Natural killer cell (primary cell): ENCODE results near the gene GDAP2. TPM values are rescaled to one million over a fixed set of nuclear protein-coding genes. Genes with fewer than 3 reads are reported as not detected.

ENCODE experiments used
- ATAC-seq, 3 donors: fragments of 150-1000 bp in 2 of 3; fragments of 200-7000 bp in 1 of 3; cut with Tn5 transposase; 1 replicate in 1 of 3; 2 replicates in 2 of 3; pipeline ENCODE4 v1.10.0; 2021; ENCODE audit warnings: mild to moderate bottlenecking in 2 of 3, moderate library complexity in 2 of 3
- DNase-seq, 2 donors: peaks; one replicate each; pipeline versions ENCODE4 v3.0.0 to v3.0.0-alpha.2; 2013 to 2021; ENCODE audit warnings: mixed read lengths in 1 of 2
- H3K27ac ChIP-seq: one replicate; pipeline ENCODE4 v1.5.1; 2013; ENCODE audit warnings: mild to moderate bottlenecking, low read length
- H3K27me3 ChIP-seq: one replicate; pipeline ENCODE4 v1.6.1; 2013; ENCODE audit warnings: low read length; ENCODE audit not compliant: control insufficient read depth, insufficient read depth
- H3K36me3 ChIP-seq: one replicate; pipeline ENCODE4 v1.6.1; 2013; ENCODE audit warnings: low read length; ENCODE audit not compliant: control insufficient read depth, insufficient read depth
- H3K4me1 ChIP-seq: one replicate; pipeline ENCODE4 v1.6.1; 2013; ENCODE audit warnings: low read length; ENCODE audit not compliant: control insufficient read depth, insufficient read depth
- H3K4me3 ChIP-seq: one replicate; pipeline ENCODE4 v1.5.1; 2013; ENCODE audit warnings: low read length
- H3K9me3 ChIP-seq: one replicate; pipeline ENCODE4 v1.6.1; 2013; ENCODE audit warnings: low read length; ENCODE audit not compliant: control insufficient read depth, insufficient read depth
- H3K27ac Mint-ChIP-seq, 2 donors: one replicate each; pipeline ENCODE4 v1.8.0; 2022; ENCODE audit warnings: mild to moderate bottlenecking in 2 of 2, mixed read lengths in 2 of 2, moderate library complexity in 1 of 2
- H3K27me3 Mint-ChIP-seq, 2 donors: one replicate each; pipeline ENCODE4 v1.8.0; 2022; ENCODE audit warnings: low read depth in 2 of 2, mixed read lengths in 2 of 2
- H3K36me3 Mint-ChIP-seq: one replicate; pipeline ENCODE4 v1.8.0; 2022; ENCODE audit warnings: mixed read lengths
- H3K4me1 Mint-ChIP-seq, 2 donors: one replicate each; pipeline ENCODE4 v1.8.0; 2022; ENCODE audit warnings: mixed read lengths in 2 of 2
- H3K4me3 Mint-ChIP-seq: one replicate; pipeline ENCODE4 v1.8.0; 2022; ENCODE audit warnings: mild to moderate bottlenecking, moderate library complexity, mixed read lengths
- H3K9me3 Mint-ChIP-seq, 2 donors: one replicate each; pipeline ENCODE4 v1.8.0; 2022; ENCODE audit warnings: mixed read lengths in 2 of 2
- CTCF ChIP-seq: fragments of 200-600 bp; IDR thresholded peaks from one replicate; pipeline ENCODE4 v1.8.0; 2022; ENCODE audit warnings: antibody characterized with exemption
- WGBS: methylation state at CpG from one replicate; pipeline ENCODE4 v1.1.7; 2013; ENCODE audit warnings: missing lambda C conversion rate; ENCODE audit not compliant: insufficient coverage; 5-methylcytosine and 5-hydroxymethylcytosine counted together
- intact Hi-C: fragments of 100-400 bp; cut with micrococcal nuclease; formaldehyde crosslinking; loops from one replicate; pipeline ENCODE4 v1.14.2; 2022
- total RNA-seq, 4 donors: library from RNA; stranded (reverse); fragments of 120-200 nt in 1 of 4; gene quantifications; one replicate each; pipeline versions ENCODE4 v1.2.3 to v1.2.4, GENCODE V29; 2013 to 2022

Gene GDAP2
- total RNA-seq, 3 donors from 2014 or later (not counting 1 experiment from before 2014, with no cell fraction given) = 25.4 to 34.7 (median 27.7) TPM

- Histone ChIP-seq H3K9me3 (no peaks in the 10 kb centered on the region), H3K27ac (no peak overlapping the region), H3K27me3 (no peaks in the 10 kb centered on the region), H3K36me3 (peaks cover 23% of the 10 kb centered on the region), H3K4me3 (no peak overlapping the region), H3K4me1 (peaks cover 18% of the 10 kb centered on the region)
- peaks cover 35 to 42% of the 10 kb centered on the region in 2 donors for H3K4me1 Mint-ChIP-seq
- DNase-seq = no peak
- H3K9me3 Mint-ChIP-seq = no peaks in the 10 kb centered on the region
- intact Hi-C loops = no loop called here
- no peak overlapping the region for H3K27ac Mint-ChIP-seq
- WGBS = 97% methylated on average over 4 of the region's 4 CpGs
- no peak for TF ChIP-seq CTCF
- ATAC-seq = no peak
- no peak overlapping the region for H3K4me3 Mint-ChIP-seq
- peaks cover 8% of the 10 kb centered on the region for H3K36me3 Mint-ChIP-seq
- no peaks in the 10 kb centered on the region for H3K27me3 Mint-ChIP-seq
Observed at GRCh38 chr1:117932576-117932975, 3.2 kb upstream of the GDAP2 start.

GRCh38 chr1:117930484-117930883 is 1.1 kb upstream of the GDAP2 start:
- Mint-ChIP-seq H3K27ac (peak overlapping the region; percentile 91 to 98), H3K36me3 (peaks cover 7% of the 10 kb centered on the region), H3K9me3 (no peaks in the 10 kb centered on the region), H3K4me1 (peaks cover 42 to 58% of the 10 kb centered on the region in 2 donors), H3K27me3 (no peaks in the 10 kb centered on the region), H3K4me3 (peak overlapping the region; percentile 91)
- peaks cover 18% of the 10 kb centered on the region for H3K4me1 ChIP-seq
- DNase-seq (peak in 1 of 2 donors; percentile 10), ATAC-seq (no peak)
- intact Hi-C loops = no loop called here
- H3K36me3 ChIP-seq = peaks cover 10% of the 10 kb centered on the region
- no peaks in the 10 kb centered on the region for H3K27me3 ChIP-seq
- no peak for TF ChIP-seq CTCF
- WGBS = 6% methylated on average over 6 of the region's 6 CpGs
- H3K4me3 ChIP-seq = peak overlapping the region; percentile 74
- peak overlapping the region; percentile 80 for H3K27ac ChIP-seq
- H3K9me3 ChIP-seq = no peaks in the 10 kb centered on the region

- Histone ChIP-seq H3K4me1 (peaks cover 18% of the 10 kb centered on the region), H3K4me3 (peak overlapping the region; percentile 74), H3K27me3 (no peaks in the 10 kb centered on the region), H3K27ac (peak overlapping the region; percentile 80), H3K36me3 (peaks cover 7% of the 10 kb centered on the region), H3K9me3 (no peaks in the 10 kb centered on the region)
- Mint-ChIP-seq H3K4me1 (peaks cover 42 to 58% of the 10 kb centered on the region in 2 donors), H3K27me3 (no peaks in the 10 kb centered on the region), H3K4me3 (peak overlapping the region; percentile 91), H3K9me3 (no peaks in the 10 kb centered on the region), H3K27ac (peak overlapping the region; percentile 91 to 98), H3K36me3 (peaks cover 7% of the 10 kb centered on the region)
- intact Hi-C loops = no loop called here
- DNase-seq (no peak), ATAC-seq (no peak)
- under 1% methylated on average over 12 of the region's 12 CpGs for WGBS
- TF ChIP-seq CTCF = no peak
Observed at GRCh38 chr1:117930173-117930447, 689 bp upstream of the GDAP2 start.

- peak overlapping the region; percentile 91 for H3K4me3 Mint-ChIP-seq
- no peaks in the 10 kb centered on the region for H3K9me3 ChIP-seq
- peaks cover 18% of the 10 kb centered on the region for H3K4me1 ChIP-seq
- intact Hi-C loops = loop anchor here (10.0 kb wide), 1 partner anchor 1216 kb away; the partner anchor contains the start of gene WARS2
- H3K27ac ChIP-seq = peak overlapping the region; percentile 80
- no peaks in the 10 kb centered on the region for H3K27me3 ChIP-seq
- no peak for TF ChIP-seq CTCF
- no peaks in the 10 kb centered on the region for H3K36me3 Mint-ChIP-seq
- WGBS = 0% methylated on average over 24 of the region's 24 CpGs
- H3K36me3 ChIP-seq = no peaks in the 10 kb centered on the region
- H3K4me1 Mint-ChIP-seq = peaks cover 46 to 58% of the 10 kb centered on the region in 2 donors
- no peaks in the 10 kb centered on the region for H3K9me3 Mint-ChIP-seq
- peak overlapping the region; percentile 74 for H3K4me3 ChIP-seq
- peak overlapping the region; percentile 91 to 98 for H3K27ac Mint-ChIP-seq
- no peaks in the 10 kb centered on the region for H3K27me3 Mint-ChIP-seq
- DNase-seq (peak; percentile 56 to 77), ATAC-seq (peak; percentile 49 to 64 (median 59))
Observed at GRCh38 chr1:117928881-117929342, 509 bp downstream of the GDAP2 start.
